ENCODE measurements around the gene NAALADL2.
"Not testable (repeated sequence)": the region's sequence is repeated elsewhere in the genome, so short reads cannot be mapped to it uniquely, and the experiment has no call there.

Gene NAALADL2

DNA sequence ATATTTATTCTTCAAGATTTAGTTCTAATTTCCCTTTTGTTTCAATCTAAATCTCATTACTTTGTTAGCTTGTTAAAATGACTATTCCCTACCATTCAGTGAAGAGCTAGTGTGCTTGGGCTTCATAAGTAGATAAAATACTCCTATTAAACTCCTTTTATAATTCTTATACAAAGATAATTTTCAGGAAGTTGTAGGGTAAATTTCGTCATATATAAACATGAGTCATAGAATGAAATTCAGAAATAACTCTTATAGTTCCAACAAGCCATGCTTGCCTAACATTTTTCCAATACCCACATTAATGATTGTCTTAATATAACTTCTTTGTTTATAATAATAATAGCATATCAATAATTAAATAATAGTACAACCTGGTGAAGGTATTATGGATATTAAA lies 407.3 kb downstream of the NAALADL2 start:
- no peak for DNase-seq (ENCODE audit: low spot score)

DNA sequence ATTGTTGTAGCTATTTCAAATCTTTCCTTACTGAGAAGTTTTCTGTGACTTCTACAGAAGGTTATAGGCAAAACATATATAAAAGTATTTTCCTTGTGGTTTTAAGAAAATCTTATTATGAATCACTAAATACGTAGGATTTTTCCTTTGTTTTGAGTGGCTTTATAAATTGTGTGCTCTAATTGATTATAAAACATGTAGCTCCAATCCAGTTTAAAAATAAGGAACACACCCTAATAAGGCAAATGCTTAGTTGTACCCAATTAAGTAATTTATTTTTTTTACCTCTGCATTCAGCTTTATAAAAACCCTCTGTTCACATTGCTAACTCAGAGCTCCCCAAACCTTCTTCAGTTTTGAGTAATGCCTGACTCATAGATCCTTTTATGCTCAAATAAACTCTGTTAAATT lies 408.0 kb downstream of the NAALADL2 start:
- no peak for DNase-seq (ENCODE audit: low spot score)

DNA sequence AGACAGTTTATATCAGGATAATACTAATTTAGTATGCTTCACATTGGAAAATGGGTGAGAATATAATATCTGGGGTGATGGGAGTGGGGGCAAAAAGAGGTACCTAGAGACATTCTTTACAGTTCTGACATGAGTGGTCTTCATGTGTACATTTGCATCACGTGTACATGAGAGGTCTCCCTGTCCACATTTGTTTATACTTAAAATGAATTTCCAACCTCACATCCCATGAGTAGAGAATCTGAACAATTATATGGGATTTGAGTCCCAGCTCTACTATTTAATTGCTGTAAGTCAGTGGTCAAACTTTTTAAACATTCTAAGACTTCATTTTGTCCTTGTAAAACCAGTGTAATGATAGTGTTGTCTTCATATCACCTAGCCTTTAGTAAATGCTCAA lies 408.4 kb downstream of the NAALADL2 start:
- no peak for DNase-seq (ENCODE audit: low spot score)

GRCh38 chr3:175269394-175269793 lies 410.3 kb downstream of the NAALADL2 start:
- no peak for DNase-seq (ENCODE audit: low spot score)

- DNase-seq (ENCODE audit: low spot score): no peak
Observed at GRCh38 chr3:175270198-175270837, 411.2 kb downstream of the NAALADL2 start.

DNA sequence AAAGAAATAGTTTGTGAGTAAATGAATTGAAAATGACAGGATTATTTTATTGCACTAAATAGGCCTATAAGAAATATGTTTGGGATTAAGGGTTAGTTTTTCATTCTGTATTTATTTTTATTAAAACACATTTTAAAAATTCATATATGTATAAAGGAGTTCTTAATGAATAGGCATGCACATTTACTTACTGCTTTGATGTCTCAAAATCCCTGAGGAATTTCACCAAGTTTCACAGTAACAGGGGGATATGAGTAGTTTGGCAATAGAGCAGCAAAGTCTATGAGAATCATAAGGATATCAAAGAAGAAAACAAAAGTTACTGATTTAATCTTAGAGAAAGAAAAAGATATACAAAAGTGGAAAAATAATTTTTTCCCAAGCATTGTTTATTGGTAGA lies 411.7 kb downstream of the NAALADL2 start:
- no peak for DNase-seq (ENCODE audit: low spot score)

GRCh38 chr3:175271465-175271864 lies 412.3 kb downstream of the NAALADL2 start:
- DNase-seq (ENCODE audit: low spot score): not testable (repeated sequence)

- no peak for DNase-seq (ENCODE audit: low spot score)
Observed at GRCh38 chr3:175272392-175272791, 413.3 kb downstream of the NAALADL2 start.

- DNase-seq (ENCODE audit: low spot score): no peak
Observed at GRCh38 chr3:175273573-175273972, 414.4 kb downstream of the NAALADL2 start.

GRCh38 chr3:175274056-175274455 lies 414.9 kb downstream of the NAALADL2 start:
- no peak for DNase-seq (ENCODE audit: low spot score)

GRCh38 chr3:175274474-175275218 lies 415.5 kb downstream of the NAALADL2 start:
- no peak for DNase-seq (ENCODE audit: low spot score)

DNA sequence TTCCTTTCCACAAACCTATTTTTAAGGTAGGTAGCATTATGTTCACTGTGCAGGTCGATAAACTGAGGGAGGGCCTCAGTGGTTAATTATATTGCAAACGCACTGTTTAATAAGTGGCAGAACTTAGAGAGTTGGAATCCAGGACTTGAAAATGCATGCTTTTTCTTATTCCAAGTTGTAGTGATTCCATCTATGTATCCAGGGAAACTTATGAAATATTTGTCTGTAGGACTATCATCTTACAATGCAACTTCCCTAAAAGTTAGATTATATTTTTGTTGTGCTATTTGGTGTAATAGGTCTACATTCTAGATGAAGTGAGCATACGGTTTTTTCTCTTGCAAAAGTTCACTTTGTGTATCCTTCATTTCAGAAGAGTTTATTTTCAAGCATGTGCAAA lies 419.5 kb downstream of the NAALADL2 start:
- no peak for DNase-seq (ENCODE audit: low spot score)

- no peak for DNase-seq (ENCODE audit: low spot score)
Observed at GRCh38 chr3:175279457-175279856, 420.3 kb downstream of the NAALADL2 start.

DNA sequence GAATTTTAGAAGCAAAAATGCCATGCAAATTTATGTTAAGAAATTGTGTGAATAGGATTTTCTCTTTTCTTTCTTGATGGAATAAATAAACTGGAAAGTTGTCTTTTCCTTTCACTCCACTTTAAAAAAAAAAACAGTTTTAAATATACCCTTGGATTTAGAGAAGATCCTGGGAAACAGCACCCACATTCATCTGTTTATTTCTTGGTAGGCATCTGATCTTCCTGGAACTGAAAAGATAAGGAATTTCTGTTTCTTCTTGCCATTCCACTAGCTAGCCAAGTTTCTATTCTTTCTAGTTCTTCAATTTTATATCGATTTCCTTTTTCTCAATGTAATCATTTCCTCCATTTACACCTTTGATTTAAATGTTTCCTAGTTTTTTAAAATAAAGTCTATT lies 420.8 kb downstream of the NAALADL2 start:
- no peak for DNase-seq (ENCODE audit: low spot score)

DNA sequence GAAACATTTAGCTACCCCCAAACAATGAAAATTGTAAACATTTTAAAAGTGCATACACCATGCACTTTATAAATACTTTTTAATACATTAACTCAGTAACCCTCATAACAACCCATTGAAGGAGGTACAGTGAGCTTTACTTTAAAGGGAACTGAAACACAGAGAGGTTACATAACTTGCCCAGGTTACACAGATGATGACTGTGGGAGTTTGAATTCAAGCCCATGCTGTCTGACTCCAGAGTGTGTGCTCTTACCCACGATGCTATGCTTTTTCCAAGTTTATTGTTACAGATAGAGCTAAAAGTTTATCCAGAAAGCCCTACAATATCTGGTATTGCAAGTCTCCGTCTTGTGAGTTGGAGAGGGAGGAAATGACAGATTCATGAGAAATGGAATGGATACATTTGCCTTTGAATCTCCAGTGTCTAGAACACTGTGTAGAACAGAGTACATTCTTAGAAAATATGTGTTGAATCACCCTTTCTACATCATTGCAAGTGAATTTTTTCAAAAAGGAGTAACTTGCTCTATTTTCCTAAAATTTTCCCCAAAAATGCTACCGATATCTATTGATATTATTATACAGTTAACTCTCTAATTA lies 428.3 kb downstream of the NAALADL2 start:
- DNase-seq (ENCODE audit: low spot score): no peak

- DNase-seq (ENCODE audit: low spot score): no peak
Observed at GRCh38 chr3:175288621-175289020, 429.5 kb downstream of the NAALADL2 start.

GRCh38 chr3:175294793-175295192 lies 435.7 kb downstream of the NAALADL2 start:
- no peak for DNase-seq (ENCODE audit: low spot score)

- DNase-seq (ENCODE audit: low spot score): no peak
Observed at GRCh38 chr3:175295248-175296130, 436.4 kb downstream of the NAALADL2 start.

- DNase-seq (ENCODE audit: low spot score): no peak
Observed at GRCh38 chr3:175297216-175297615, 438.1 kb downstream of the NAALADL2 start.

GRCh38 chr3:175301741-175302140 lies 442.6 kb downstream of the NAALADL2 start:
- DNase-seq (ENCODE audit: low spot score): no peak

GRCh38 chr3:175304404-175304803 lies 445.3 kb downstream of the NAALADL2 start:
- DNase-seq (ENCODE audit: low spot score): no peak

DNA sequence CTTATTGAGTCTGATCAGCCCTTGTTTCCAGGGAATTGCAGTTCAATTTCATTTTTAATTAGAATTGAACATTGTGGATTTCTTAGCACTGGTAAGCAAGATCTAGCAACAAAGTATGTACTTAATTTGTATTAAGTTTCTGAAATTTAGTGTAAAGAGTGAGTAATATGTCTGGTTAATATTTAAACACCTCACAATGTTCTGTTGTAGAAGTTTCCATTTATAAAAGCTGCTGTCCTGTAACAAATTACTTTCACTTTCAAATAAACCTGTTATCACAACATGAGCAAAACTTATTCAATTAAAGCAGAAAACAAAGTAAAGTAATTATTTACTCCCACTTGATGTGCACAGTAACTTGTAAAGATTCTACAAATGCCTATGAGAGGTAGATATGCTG lies 448.5 kb downstream of the NAALADL2 start:
- DNase-seq (ENCODE audit: low spot score): no peak
